Measurements from ENCODE around the gene HLCS. TPM values are rescaled to one million over a fixed set of nuclear protein-coding genes. Genes with fewer than 3 reads are reported as not detected.

The HLCS gene
- total and polyA plus RNA-seq, 2 of the 4 experiments (the other 2 are of a cell fraction): 10.6 to 21.0 TPM

DNA sequence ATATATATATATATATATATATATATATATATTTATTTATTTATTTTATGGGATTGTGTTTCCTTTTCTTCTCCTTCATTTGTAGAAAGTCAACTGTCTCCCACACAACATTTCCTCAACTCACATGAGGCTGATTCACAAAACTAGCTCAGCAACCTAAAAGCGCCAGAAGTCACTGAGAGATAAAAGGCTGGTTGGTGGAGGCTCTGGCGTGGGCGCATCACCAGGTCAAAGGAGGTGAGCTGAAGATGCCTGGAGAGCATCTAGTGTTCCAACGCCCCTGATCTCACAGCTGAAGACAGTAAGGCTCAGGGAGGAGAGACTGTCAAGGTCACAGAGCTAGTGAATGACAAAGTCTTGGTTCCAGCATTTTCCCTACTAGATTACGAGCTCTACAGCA is 78.0 kb downstream of the HLCS start:
- Histone ChIP-seq H3K14ac (replicated peaks; ENCODE audit: low read depth, low read length) (no peak overlapping the region), H3K4me3 (ENCODE audit: insufficient read depth, low read depth, low read length) (no peak overlapping the region), H3K79me1 (ENCODE audit: low read depth in 1 of 2, low read length in 2 of 2) (peaks cover 0 to 9% of the 10 kb centered on the region in 2 experiments; a peak in 1 of 4 replicates), H3K9me1 (ENCODE audit: insufficient read depth, low read length) (0 out of 2 replicates have a peak, but pooled peaks cover 3% of the 10 kb centered on the region), H3K56ac (ENCODE audit: extremely low read depth, insufficient read depth, low read length) (no peak overlapping the region), H2AFZ (replicated peaks; ENCODE audit: low read length, poor library complexity) (no peak overlapping the region), H4K8ac (ENCODE audit: low read depth in 2 of 2, low read length in 2 of 2) (no peak overlapping the region), H2BK5ac (ENCODE audit: low read depth, low read length, poor library complexity, severe bottlenecking) (no peak overlapping the region), H3K23ac (ENCODE audit: low read depth, low read length) (no peak overlapping the region), H3K36me3 (ENCODE audit: control insufficient read depth, insufficient read depth, low read length) (peaks cover 6% of the 10 kb centered on the region; the same call in 1 of the 2 replicates), H4K20me1 (ENCODE audit: insufficient read depth, low read length) (no peaks in the 10 kb centered on the region), H3K9ac (ENCODE audit: low read depth, low read length) (no peak overlapping the region), H4K91ac (ENCODE audit: insufficient read depth, low read depth, low read length) (no peak overlapping the region), H3K27me3 (ENCODE audit: control insufficient read depth, insufficient read depth, low read length) (no peaks in the 10 kb centered on the region), H2BK20ac (ENCODE audit: low read depth, low read length) (no peak overlapping the region), H2BK15ac (ENCODE audit: low read depth, low read length) (no peak overlapping the region), H3K4me2 (ENCODE audit: low read depth, low read length) (no peak overlapping the region), H3K4me1 (ENCODE audit: control insufficient read depth, insufficient read depth, low read length) (no peaks in the 10 kb centered on the region; the same call in 1 of the 2 replicates), H4K5ac (ENCODE audit: low read depth, low read length) (no peak overlapping the region), H3K4ac (ENCODE audit: low read depth, low read length) (no peak overlapping the region), H3K18ac (ENCODE audit: low read depth, low read length) (no peak overlapping the region), H3K9me3 (ENCODE audit: control insufficient read depth, insufficient read depth, low read length) (peaks cover 7% of the 10 kb centered on the region), H2AK5ac (ENCODE audit: low read depth, low read length) (no peak overlapping the region), H3K27ac (ENCODE audit: insufficient read depth, low read length) (no peak overlapping the region), H2AK9ac (replicated peaks; ENCODE audit: low read depth, low read length, poor library complexity) (no peak overlapping the region), H2BK120ac (ENCODE audit: low read depth, low read length) (no peak overlapping the region)
- no peak for DNase-seq
- no peak for TF ChIP-seq SMC3 (IDR thresholded peaks at IDR 0.05; ENCODE audit: low read depth, low read length)
- TF ChIP-seq RFX5 (IDR thresholded peaks at IDR 0.05; ENCODE audit: low read depth, low read length): no peak
- TF ChIP-seq MAFK (IDR thresholded peaks at IDR 0.05; ENCODE audit: low read depth, low read length): no peak
- TF ChIP-seq, protein P1, sequence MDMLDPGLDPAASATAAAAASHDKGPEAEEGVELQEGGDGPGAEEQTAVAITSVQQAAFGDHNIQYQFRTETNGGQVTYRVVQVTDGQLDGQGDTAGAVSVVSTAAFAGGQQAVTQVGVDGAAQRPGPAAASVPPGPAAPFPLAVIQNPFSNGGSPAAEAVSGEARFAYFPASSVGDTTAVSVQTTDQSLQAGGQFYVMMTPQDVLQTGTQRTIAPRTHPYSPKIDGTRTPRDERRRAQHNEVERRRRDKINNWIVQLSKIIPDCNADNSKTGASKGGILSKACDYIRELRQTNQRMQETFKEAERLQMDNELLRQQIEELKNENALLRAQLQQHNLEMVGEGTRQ (IDR thresholded peaks at IDR 0.05; ENCODE audit: low read depth, low read length): no peak
- TF ChIP-seq, protein P2, sequence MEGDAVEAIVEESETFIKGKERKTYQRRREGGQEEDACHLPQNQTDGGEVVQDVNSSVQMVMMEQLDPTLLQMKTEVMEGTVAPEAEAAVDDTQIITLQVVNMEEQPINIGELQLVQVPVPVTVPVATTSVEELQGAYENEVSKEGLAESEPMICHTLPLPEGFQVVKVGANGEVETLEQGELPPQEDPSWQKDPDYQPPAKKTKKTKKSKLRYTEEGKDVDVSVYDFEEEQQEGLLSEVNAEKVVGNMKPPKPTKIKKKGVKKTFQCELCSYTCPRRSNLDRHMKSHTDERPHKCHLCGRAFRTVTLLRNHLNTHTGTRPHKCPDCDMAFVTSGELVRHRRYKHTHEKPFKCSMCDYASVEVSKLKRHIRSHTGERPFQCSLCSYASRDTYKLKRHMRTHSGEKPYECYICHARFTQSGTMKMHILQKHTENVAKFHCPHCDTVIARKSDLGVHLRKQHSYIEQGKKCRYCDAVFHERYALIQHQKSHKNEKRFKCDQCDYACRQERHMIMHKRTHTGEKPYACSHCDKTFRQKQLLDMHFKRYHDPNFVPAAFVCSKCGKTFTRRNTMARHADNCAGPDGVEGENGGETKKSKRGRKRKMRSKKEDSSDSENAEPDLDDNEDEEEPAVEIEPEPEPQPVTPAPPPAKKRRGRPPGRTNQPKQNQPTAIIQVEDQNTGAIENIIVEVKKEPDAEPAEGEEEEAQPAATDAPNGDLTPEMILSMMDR (conservative IDR thresholded peaks at IDR 0.05; ENCODE audit: low read depth, low read length): no peak
- no peak for TF ChIP-seq BHLHE40 (IDR thresholded peaks at IDR 0.05; ENCODE audit: low read depth, low read length)
- no peak for TF ChIP-seq FOS (IDR thresholded peaks at IDR 0.05; ENCODE audit: low read depth, low read length)
- TF ChIP-seq MAZ (IDR thresholded peaks at IDR 0.05; ENCODE audit: borderline replicate concordance, low read depth, low read length): no peak
- TF ChIP-seq MXI1 (IDR thresholded peaks at IDR 0.05; ENCODE audit: borderline replicate concordance, low read depth, low read length): no peak
- TF ChIP-seq RAD21 (IDR thresholded peaks at IDR 0.05; ENCODE audit: low read length): no peak
- in situ Hi-C loops (cut with MboI; ENCODE audit: low sequenced_read_pairs): no loop called here
- dilution Hi-C loops (cut with HindIII; ENCODE audit: low sequenced_read_pairs, unreplicated experiment): no loop called here
- intact Hi-C loops (cut with micrococcal nuclease): no loop called here
- POLR2A ChIA-PET (ENCODE audit: unreplicated experiment): interaction anchor here (0.6 kb wide), 1 partner anchor 1448 kb away, joined by 6 read pairs; no protein-coding TSS in a partner anchor
- BruUV-seq (replicated peaks): no TSS peak
- CTCF ChIA-PET: interaction anchor here (1.5 kb wide), 1 partner anchor 16 kb away, joined by 3 read pairs; no protein-coding TSS in a partner anchor
- 68% methylated on average over 4 of the region's 5 CpGs; no CpG with 5 or more reads in 1 of the 2 experiments for WGBS, 2 experiments (ENCODE audit: extremely low coverage in 2 of 2, insufficient read length in 1 of 2)
- ATAC-seq (ENCODE audit: low read depth): no peak

All from IMR-90 (cell line).